ENCODE data around the gene CREB3L2.

CREB3L2 gene

DNA sequence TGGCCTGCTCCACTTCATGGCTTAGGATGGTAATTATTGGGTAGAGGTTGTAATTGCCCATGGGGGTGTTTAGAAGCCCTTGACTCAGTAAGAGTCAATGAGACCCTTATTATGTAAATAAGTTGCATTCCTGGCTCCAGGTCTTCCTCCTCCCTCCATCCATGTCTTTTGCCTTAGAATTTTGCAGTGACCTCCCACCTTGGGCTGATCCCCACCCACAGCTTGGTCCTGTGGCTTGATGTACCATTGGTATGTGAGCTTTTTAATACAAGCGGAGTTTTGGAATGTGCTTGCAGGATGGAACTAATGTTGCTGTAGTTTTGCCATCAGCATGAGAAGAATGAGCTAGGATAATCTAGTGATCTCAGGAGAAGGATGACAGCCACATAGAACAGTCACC, 81.9 kb downstream of the CREB3L2 start:
- DNase-seq (ENCODE audit: low spot score) = no peak

DNA sequence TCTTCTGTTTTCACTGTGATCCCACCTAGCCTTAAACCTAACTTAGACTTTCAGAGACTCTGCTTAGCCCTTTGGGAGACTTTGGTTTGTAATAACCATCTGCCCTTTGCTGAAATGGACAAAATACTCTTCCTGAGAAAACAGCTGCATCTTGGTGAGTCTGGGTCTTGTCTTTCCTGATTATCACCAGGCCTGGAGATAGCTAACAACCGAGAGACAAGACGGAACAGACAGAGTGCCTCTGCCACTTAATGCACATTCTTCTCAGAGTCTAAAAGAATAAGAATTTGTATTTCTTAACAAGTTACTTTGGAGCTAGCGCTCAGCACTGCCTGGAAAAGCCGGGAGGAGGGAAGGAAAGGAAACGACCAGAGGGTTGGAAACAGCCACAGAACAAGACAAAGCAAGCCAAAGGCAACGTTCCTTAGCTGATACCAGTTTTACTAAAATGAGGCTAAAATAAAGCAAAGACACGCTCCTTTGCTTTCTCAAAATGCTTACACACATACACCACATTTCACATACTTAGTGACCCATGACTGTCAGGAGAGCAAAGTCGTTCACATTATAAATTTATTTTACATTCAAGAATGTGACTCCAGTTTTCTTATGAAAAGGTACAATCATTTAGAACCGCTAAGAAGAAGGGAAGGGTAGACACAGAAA, 84.8 kb downstream of the CREB3L2 start:
- no peak for DNase-seq (ENCODE audit: low spot score)
- in situ Hi-C loops (cut with MboI; ENCODE audit: low sequenced_read_pairs, unreplicated experiment) = no loop called here
- TF ChIP-seq, protein P1, sequence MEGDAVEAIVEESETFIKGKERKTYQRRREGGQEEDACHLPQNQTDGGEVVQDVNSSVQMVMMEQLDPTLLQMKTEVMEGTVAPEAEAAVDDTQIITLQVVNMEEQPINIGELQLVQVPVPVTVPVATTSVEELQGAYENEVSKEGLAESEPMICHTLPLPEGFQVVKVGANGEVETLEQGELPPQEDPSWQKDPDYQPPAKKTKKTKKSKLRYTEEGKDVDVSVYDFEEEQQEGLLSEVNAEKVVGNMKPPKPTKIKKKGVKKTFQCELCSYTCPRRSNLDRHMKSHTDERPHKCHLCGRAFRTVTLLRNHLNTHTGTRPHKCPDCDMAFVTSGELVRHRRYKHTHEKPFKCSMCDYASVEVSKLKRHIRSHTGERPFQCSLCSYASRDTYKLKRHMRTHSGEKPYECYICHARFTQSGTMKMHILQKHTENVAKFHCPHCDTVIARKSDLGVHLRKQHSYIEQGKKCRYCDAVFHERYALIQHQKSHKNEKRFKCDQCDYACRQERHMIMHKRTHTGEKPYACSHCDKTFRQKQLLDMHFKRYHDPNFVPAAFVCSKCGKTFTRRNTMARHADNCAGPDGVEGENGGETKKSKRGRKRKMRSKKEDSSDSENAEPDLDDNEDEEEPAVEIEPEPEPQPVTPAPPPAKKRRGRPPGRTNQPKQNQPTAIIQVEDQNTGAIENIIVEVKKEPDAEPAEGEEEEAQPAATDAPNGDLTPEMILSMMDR (IDR thresholded peaks at IDR 0.05; ENCODE audit: borderline replicate concordance, control extremely low read depth, extremely low read depth, insufficient read depth, missing control alignments) = no peak

More for the DNA sequence above, 81.9 kb downstream of the CREB3L2 start:
- in situ Hi-C loops (cut with MboI; ENCODE audit: low sequenced_read_pairs, unreplicated experiment) = no loop called here
- TF ChIP-seq, protein P1 (IDR thresholded peaks at IDR 0.05; ENCODE audit: borderline replicate concordance, control extremely low read depth, extremely low read depth, insufficient read depth, missing control alignments) = no peak

DNA sequence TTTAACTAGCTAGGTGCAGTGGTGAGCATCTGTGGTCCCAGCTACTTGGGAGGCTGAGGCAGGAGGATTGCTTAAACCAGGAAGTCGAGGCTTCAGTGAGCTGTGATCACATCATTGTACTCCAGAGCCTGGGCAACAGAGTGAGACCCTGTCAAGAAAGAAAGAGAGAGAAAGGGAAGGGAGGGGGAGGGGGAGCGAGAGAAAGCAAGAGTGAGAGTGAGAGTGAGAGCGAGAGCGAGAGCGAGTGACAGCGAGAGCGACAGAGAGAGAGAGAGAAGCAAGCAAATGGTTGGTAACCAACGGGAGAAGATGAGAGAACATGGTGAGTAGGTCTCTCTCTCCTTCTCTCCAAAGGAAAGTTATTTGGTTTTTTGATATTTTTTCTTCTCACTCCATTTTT, 85.3 kb downstream of the CREB3L2 start:
- in situ Hi-C loops (cut with MboI; ENCODE audit: low sequenced_read_pairs, unreplicated experiment) = no loop called here
- DNase-seq (ENCODE audit: low spot score) = no peak
- TF ChIP-seq, protein P1 (IDR thresholded peaks at IDR 0.05; ENCODE audit: borderline replicate concordance, control extremely low read depth, extremely low read depth, insufficient read depth, missing control alignments) = no peak

DNA sequence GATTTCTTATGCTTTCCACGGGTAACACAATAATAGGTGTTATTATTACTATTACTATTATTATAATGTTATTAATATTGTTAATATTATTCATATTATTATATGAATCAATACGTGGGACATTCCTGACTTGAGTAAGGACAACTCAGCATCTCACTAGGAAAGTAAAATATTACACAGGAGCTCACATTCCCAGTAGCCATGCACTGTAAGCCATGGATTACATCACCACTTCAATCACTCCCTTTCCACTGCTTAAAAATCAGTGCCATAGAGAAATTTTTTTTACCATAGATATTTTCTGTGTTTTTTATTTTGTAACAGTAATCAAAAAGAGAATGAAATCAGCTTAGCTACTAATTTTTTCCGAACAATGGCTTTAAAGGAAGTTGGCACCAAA, 86.6 kb downstream of the CREB3L2 start:
- TF ChIP-seq, protein P1 (IDR thresholded peaks at IDR 0.05; ENCODE audit: borderline replicate concordance, control extremely low read depth, extremely low read depth, insufficient read depth, missing control alignments) = no peak
- in situ Hi-C loops (cut with MboI; ENCODE audit: low sequenced_read_pairs, unreplicated experiment) = no loop called here
- DNase-seq (ENCODE audit: low spot score) = no peak

DNA sequence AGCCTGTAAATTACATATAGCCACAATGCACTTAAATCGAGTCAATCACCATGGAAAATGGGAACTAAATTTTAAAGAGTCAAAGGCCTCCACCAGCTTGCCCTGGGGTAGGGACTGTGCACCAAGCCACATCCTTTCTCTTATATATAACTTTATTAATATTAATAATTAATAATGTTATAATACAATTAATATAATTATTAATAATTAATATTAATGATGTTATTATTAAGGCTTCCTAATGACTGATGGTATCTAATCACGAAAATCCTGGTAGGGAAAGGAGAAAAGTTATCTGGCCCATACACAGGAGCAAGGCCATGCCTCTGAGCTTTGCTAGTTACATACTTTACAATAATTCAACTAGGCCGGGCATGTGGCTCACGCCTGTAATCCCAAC, 87.9 kb downstream of the CREB3L2 start:
- in situ Hi-C loops (cut with MboI; ENCODE audit: low sequenced_read_pairs, unreplicated experiment) = no loop called here
- no peak for DNase-seq (ENCODE audit: low spot score)
- TF ChIP-seq, protein P1 (IDR thresholded peaks at IDR 0.05; ENCODE audit: borderline replicate concordance, control extremely low read depth, extremely low read depth, insufficient read depth, missing control alignments) = no peak

DNA sequence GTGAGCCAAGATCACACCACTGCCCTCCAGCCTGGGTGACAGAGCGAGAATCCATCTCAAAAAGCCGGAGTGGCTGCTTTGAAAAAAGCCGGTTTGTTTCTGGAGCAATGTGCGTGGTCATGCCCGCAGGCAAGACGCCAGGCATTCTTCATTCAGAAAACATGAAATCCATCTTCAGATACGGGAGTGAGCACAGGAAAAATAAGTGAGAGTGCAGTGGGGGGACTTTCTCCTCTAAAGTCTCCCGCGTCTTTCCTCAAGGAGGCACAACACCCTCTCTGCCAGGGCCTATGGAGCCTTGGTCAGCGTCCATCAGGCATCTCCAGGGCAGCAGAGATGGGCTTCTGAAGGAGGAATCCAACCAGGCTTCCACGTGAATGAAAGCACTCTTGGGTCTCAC, 92.8 kb downstream of the CREB3L2 start:
- in situ Hi-C loops (cut with MboI; ENCODE audit: low sequenced_read_pairs, unreplicated experiment) = loop anchor here (5.0 kb wide), 1 partner anchor 93 kb away; the partner anchor contains the start of gene CREB3L2
- DNase-seq (ENCODE audit: low spot score) = no peak
- TF ChIP-seq, protein P1 (IDR thresholded peaks at IDR 0.05; ENCODE audit: borderline replicate concordance, control extremely low read depth, extremely low read depth, insufficient read depth, missing control alignments) = no peak

All from GM13976 (cell line).